Rectal smooth muscle tissue (tissue), 1 donor: ENCODE data around the gene SEPTIN5.

Experiments
- H3K27ac ChIP-seq: one replicate; pipeline ENCODE4 v1.7.0; 2013; ENCODE audit warnings: low read depth, low read length, inconsistent platforms
- H3K27me3 ChIP-seq: one replicate; pipeline ENCODE4 v1.7.0; 2013; ENCODE audit warnings: low read length; ENCODE audit not compliant: control insufficient read depth, insufficient read depth
- H3K36me3 ChIP-seq: one replicate; pipeline ENCODE4 v1.7.0; 2013; ENCODE audit warnings: low read length; ENCODE audit not compliant: control insufficient read depth, insufficient read depth
- H3K4me1 ChIP-seq: one replicate; pipeline ENCODE4 v1.7.0; 2013; ENCODE audit warnings: low read length; ENCODE audit not compliant: control insufficient read depth, insufficient read depth
- H3K4me3 ChIP-seq: one replicate; pipeline ENCODE4 v1.7.0; 2013; ENCODE audit warnings: low read length
- H3K9ac ChIP-seq: one replicate; pipeline ENCODE4 v1.7.0; 2013; ENCODE audit warnings: low read length

The SEPTIN5 gene

GRCh38 chr22:19748991-19749664 is 34.8 kb downstream of the SEPTIN5 start:
- Histone ChIP-seq H3K9ac (no peak overlapping the region), H3K27ac (no peak overlapping the region), H3K4me1 (no peaks in the 10 kb centered on the region), H3K36me3 (no peaks in the 10 kb centered on the region), H3K27me3 (peaks cover 11% of the 10 kb centered on the region), H3K4me3 (no peak overlapping the region)

- peaks cover 18% of the 10 kb centered on the region for H3K27me3 ChIP-seq
These were observed 35.6 kb downstream of the SEPTIN5 start for GRCh38 chr22:19749876-19750275.

GRCh38 chr22:19750507-19751490 is 36.5 kb downstream of the SEPTIN5 start:
- no peak overlapping the region for H3K4me3 ChIP-seq
- H3K27me3 ChIP-seq = peaks cover 21% of the 10 kb centered on the region
- H3K9ac ChIP-seq = no peak overlapping the region
- no peak overlapping the region for H3K27ac ChIP-seq
- no peaks in the 10 kb centered on the region for H3K36me3 ChIP-seq
- no peaks in the 10 kb centered on the region for H3K4me1 ChIP-seq

More at GRCh38 chr22:19749876-19750275, 35.6 kb downstream of the SEPTIN5 start:
- Histone ChIP-seq H3K9ac (no peak overlapping the region), H3K27ac (no peak overlapping the region), H3K36me3 (no peaks in the 10 kb centered on the region), H3K4me3 (no peak overlapping the region), H3K4me1 (no peaks in the 10 kb centered on the region)

GRCh38 chr22:19751497-19752245 is 37.4 kb downstream of the SEPTIN5 start:
- no peaks in the 10 kb centered on the region for H3K36me3 ChIP-seq
- peaks cover 29% of the 10 kb centered on the region for H3K27me3 ChIP-seq
- H3K4me1 ChIP-seq = no peaks in the 10 kb centered on the region
- H3K4me3 ChIP-seq = no peak overlapping the region
- no peak overlapping the region for H3K9ac ChIP-seq
- no peak overlapping the region for H3K27ac ChIP-seq

- no peak overlapping the region for H3K27ac ChIP-seq
- no peaks in the 10 kb centered on the region for H3K4me1 ChIP-seq
- H3K9ac ChIP-seq = no peak overlapping the region
- no peak overlapping the region for H3K4me3 ChIP-seq
- H3K36me3 ChIP-seq = no peaks in the 10 kb centered on the region
- H3K27me3 ChIP-seq = peaks cover 41% of the 10 kb centered on the region
These were observed 39.0 kb downstream of the SEPTIN5 start for GRCh38 chr22:19753090-19753842.

- Histone ChIP-seq H3K27me3 (peaks cover 42% of the 10 kb centered on the region), H3K9ac (no peak overlapping the region), H3K36me3 (no peaks in the 10 kb centered on the region), H3K27ac (no peak overlapping the region), H3K4me3 (no peak overlapping the region), H3K4me1 (no peaks in the 10 kb centered on the region)
These were observed 39.8 kb downstream of the SEPTIN5 start for GRCh38 chr22:19753996-19754700.

GRCh38 chr22:19754701-19755144 is 40.4 kb downstream of the SEPTIN5 start:
- Histone ChIP-seq H3K9ac (no peak overlapping the region), H3K4me1 (no peaks in the 10 kb centered on the region), H3K27me3 (peaks cover 44% of the 10 kb centered on the region), H3K36me3 (no peaks in the 10 kb centered on the region), H3K4me3 (no peak overlapping the region), H3K27ac (no peak overlapping the region)

- H3K4me3 ChIP-seq = no peak overlapping the region
These were observed 40.9 kb downstream of the SEPTIN5 start for GRCh38 chr22:19755145-19755710.

GRCh38 chr22:19755722-19756287 is 41.5 kb downstream of the SEPTIN5 start:
- H3K4me1 ChIP-seq = no peaks in the 10 kb centered on the region
- no peak overlapping the region for H3K27ac ChIP-seq
- no peak overlapping the region for H3K9ac ChIP-seq
- H3K4me3 ChIP-seq = no peak overlapping the region
- H3K27me3 ChIP-seq = peaks cover 38% of the 10 kb centered on the region
- no peaks in the 10 kb centered on the region for H3K36me3 ChIP-seq

More at GRCh38 chr22:19755145-19755710, 40.9 kb downstream of the SEPTIN5 start:
- no peaks in the 10 kb centered on the region for H3K4me1 ChIP-seq
- H3K27ac ChIP-seq = no peak overlapping the region
- H3K9ac ChIP-seq = no peak overlapping the region
- H3K36me3 ChIP-seq = no peaks in the 10 kb centered on the region
- peaks cover 39% of the 10 kb centered on the region for H3K27me3 ChIP-seq

- Histone ChIP-seq H3K27ac (no peak overlapping the region), H3K9ac (no peak overlapping the region), H3K27me3 (peaks cover 40% of the 10 kb centered on the region), H3K36me3 (no peaks in the 10 kb centered on the region), H3K4me3 (peak overlapping the region; percentile 36), H3K4me1 (no peaks in the 10 kb centered on the region)
These were observed 42.2 kb downstream of the SEPTIN5 start for GRCh38 chr22:19756288-19757128.
